ENCODE data around the gene S100A5.
A peak's percentile ranks its signal among the peaks of the same experiment; 100 is the strongest.

Gene S100A5

DNA sequence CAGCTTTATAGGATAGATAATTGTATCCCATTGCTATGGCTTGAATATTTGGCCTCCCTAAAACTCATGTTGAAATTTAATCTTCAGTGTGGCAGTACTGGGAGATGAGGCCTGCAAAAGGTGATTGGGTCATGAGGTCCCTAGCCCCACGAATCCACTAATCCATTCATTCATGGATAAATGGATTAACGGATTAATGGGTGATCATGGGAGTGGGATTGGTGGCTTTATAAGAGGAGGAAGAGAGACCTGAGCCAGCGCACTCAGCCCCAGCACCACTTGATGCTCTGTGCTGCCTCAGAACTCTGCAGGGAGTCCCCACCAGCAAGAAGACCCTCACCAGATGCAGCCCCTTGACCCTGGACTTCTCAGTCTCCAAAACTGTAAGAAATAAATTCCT, 37.0 kb downstream of the S100A5 start:
- DNase-seq = no peak

DNA sequence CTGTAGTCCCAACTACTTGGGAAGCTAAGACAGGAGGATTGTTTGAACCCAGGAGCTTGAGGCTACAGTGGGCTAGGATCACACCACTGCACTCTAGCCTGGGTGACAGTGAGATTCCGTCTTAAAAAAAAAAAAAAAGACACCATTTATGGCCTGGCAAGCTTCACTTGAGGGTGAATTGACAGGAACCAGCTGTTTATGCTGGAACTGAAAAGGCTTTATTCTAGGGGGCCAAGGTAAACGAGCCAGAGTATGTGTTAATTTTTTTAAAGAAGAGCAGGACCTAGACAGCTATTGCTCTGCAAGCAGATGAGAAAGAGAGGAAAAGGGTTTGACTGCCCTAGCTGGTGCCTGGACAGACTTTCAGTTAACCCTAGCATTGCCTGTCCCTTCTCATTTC, 42.0 kb downstream of the S100A5 start:
- no peak for DNase-seq

DNA sequence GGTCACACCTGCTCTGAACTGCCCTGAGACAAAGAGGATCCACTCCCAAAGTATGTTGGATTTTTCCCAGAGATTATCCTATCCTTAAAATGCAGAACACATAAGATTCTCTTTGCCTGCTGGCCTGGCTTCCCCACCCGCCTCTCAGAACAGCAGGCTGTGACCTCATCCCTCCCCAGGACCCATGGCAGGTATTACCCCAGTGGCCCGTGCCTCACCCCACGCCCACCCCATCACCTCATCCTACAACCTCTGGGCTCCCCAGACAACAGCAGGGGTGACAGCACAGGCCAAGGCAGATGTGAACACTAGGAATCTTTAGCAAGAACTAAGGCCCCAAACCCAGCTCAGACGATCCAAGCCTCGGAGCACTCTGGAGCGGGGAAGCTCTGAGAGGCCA, 45.2 kb downstream of the S100A5 start:
- no peak for DNase-seq

DNA sequence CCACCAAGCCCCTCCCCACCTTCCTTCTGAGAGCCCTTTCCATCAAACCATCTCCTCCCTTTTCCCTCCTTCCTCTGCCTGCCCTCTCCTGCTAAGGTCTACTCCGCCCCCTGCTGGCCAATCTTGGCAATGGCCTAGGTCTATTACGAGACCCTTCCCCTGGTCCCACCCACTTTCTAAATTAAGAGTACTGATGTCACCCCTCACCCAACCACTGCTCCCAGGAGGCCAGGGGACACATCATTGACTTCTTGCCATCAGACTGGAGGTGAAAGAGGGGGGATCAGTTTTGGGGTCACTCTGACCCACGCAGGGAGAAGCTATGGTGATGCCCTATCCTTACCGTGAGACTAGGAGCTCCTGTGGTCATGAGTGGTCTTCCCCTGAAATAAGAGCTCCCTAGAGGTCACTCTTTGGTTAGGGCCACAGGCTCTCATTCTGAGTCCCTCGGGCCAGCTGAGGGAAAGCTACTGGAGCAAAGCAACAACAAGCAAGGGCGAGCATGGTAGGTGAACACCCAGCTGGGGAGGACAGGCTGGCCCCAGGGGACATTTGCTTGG, 45.7 kb downstream of the S100A5 start:
- peak; percentile 44 for DNase-seq

DNA sequence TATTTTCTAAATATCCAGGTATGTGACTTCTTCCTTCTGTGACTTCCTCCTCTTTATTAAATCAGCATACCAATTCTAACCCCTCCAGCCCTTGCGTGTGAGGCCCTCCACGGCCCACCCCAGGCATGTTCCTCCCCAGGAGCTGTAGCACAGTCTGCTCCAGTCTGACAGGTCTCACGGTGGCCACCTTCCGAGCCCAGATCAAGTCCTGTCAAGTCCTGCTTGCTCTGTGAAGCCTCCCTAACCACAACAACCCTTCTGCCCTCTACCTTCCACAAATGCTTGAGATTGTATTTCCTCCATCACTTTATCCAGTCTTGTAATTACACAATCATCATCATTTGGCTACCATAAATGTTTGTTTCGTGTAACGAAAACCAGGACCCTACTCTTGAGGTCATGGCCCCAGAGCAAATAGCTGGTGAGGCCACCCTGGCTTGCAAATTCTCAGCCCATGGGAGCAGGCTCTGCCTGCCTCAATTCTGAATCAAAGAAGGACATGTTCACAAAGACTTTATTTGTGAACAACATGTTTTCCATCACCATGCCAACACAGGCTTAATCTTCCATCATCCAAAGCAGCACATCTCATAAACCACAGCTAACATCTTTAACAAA, 47.3 kb downstream of the S100A5 start:
- no peak for DNase-seq

DNA sequence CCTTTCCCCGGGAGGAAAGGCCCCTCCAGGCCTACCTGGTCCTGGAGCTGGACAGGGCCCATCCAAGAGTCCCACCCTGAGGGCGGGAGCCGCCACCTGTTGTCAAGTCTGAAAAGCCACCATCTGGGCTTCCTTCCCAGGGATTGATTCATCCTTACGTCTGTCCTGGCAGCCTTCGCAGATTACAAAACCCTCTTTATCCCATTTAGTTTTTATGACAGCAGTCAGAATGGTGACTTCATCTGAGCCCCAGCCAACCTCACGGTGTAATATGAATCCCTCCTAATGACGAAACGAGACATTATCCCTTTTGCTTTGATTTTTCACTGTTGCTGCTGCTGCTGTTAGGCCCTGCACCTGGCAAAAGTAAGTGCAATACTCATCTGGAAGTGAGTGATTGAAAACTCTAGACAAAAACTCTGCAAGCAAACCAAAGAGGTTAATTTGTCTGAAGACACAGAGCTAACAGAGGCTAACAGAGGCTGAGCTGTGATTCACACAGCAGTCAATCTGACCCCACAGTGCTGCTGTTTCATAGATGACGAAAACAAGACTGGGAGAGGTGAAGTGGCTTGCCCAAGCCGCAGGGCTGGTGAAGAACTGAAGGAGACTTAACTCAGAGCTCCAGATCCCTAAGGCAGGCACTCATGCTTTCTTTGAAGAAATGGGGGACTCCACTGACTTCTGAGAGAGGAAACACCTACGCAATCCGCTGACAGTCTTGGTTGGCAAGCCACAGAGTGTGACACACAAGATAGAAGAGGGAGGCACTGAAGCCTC, 50.3 kb downstream of the S100A5 start:
- DNase-seq = no peak

DNA sequence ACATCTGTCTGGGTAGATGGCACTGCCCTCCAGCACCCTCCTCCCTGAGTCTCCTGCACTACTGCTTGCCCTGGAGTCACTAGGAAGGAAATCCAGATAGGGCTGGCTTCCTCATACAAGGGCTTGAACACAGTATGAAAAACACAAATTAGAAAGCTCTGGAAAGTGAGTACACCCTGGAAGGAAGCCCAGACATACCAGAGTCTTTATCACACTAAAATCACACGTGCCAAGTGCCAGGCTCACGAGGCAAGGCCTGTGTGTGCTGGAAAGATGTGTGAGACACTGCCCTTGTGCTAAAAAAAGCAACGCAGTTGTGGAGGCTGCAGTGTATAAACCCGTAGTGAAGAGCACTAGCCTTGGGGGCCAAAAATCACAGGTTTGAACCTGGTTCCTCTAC, 52.0 kb downstream of the S100A5 start:
- no peak for DNase-seq

DNA sequence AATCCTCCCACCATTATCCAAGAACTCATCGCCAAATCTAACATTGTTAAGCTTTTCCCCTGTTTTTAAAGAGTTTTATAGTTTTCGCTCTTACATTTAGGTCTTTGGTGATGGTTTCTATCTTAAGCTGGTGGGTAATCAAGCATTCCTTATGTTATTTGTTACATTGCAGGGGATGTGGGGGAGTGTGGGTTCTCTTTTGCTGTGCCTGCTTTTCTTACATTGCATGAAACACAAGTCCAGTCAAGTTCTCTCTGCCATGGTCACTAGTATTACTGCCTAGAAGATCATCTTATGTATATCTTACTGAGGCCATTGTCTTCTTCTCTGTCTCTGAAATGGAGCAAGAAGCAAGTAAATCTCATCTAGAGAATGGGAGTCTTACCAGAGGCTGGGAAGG, 53.0 kb downstream of the S100A5 start:
- no peak for DNase-seq
